ENCODE measurements around the gene LRRFIP1.

LRRFIP1 gene

GRCh38 chr2:237651761-237652160 lies 24.4 kb downstream of the LRRFIP1 start:
- no peak overlapping the region for H3K27ac ChIP-seq (ENCODE audit: low read length)
- no peak overlapping the region for H3K4me3 ChIP-seq (ENCODE audit: low read depth in 1 of 2, low read length in 2 of 2)
- H2AFZ ChIP-seq (ENCODE audit: low read depth, low read length): no peak overlapping the region
- TF ChIP-seq CTCF (IDR thresholded peaks at IDR 0.05; ENCODE audit: borderline replicate concordance, extremely low read depth, low read length, poor library complexity, severe bottlenecking): no peak
- TF ChIP-seq EZH2 (IDR thresholded peaks at IDR 0.05; ENCODE audit: borderline replicate concordance, low read depth, low read length, severe bottlenecking): no peak
- no peaks in the 10 kb centered on the region for H3K4me1 ChIP-seq (ENCODE audit: insufficient read depth, low read length)
- no peaks in the 10 kb centered on the region for H4K20me1 ChIP-seq (ENCODE audit: insufficient read depth, low read length)
- DNase-seq: no peak
- ATAC-seq (ENCODE audit: insufficient read depth, low read depth): no peak
- H3K9ac ChIP-seq (ENCODE audit: low read depth, low read length): no peak overlapping the region
- no peaks in the 10 kb centered on the region for H3K36me3 ChIP-seq (ENCODE audit: insufficient read depth, low read length)
- no peak overlapping the region for H3K4me2 ChIP-seq (ENCODE audit: insufficient read depth, low read length)
- H3K9me3 ChIP-seq (ENCODE audit: insufficient read depth, low read length, severe bottlenecking): no peaks in the 10 kb centered on the region
- no peaks in the 10 kb centered on the region for H3K27me3 ChIP-seq (ENCODE audit: insufficient read depth, low read length, poor library complexity)
- H3K79me2 ChIP-seq (ENCODE audit: insufficient read depth, low read length): no peaks in the 10 kb centered on the region

- no peak overlapping the region for H3K27ac ChIP-seq (ENCODE audit: low read length)
- no peaks in the 10 kb centered on the region for H3K4me1 ChIP-seq (ENCODE audit: insufficient read depth, low read length)
- no peaks in the 10 kb centered on the region for H3K36me3 ChIP-seq (ENCODE audit: insufficient read depth, low read length)
Observed at GRCh38 chr2:237652181-237652580, 24.8 kb downstream of the LRRFIP1 start.

GRCh38 chr2:237652854-237653253 lies 25.5 kb downstream of the LRRFIP1 start:
- no peak for ATAC-seq (ENCODE audit: insufficient read depth, low read depth)
- H3K36me3 ChIP-seq (ENCODE audit: insufficient read depth, low read length): no peaks in the 10 kb centered on the region
- no peak overlapping the region for H3K27ac ChIP-seq (ENCODE audit: low read length)
- DNase-seq: no peak
- H3K9ac ChIP-seq (ENCODE audit: low read depth, low read length): no peak overlapping the region
- no peaks in the 10 kb centered on the region for H3K9me3 ChIP-seq (ENCODE audit: insufficient read depth, low read length, severe bottlenecking)
- H3K79me2 ChIP-seq (ENCODE audit: insufficient read depth, low read length): no peaks in the 10 kb centered on the region
- H3K27me3 ChIP-seq (ENCODE audit: insufficient read depth, low read length, poor library complexity): no peaks in the 10 kb centered on the region
- no peak overlapping the region for H2AFZ ChIP-seq (ENCODE audit: low read depth, low read length)
- no peaks in the 10 kb centered on the region for H4K20me1 ChIP-seq (ENCODE audit: insufficient read depth, low read length)
- no peak overlapping the region for H3K4me2 ChIP-seq (ENCODE audit: insufficient read depth, low read length)
- H3K4me3 ChIP-seq (ENCODE audit: low read depth in 1 of 2, low read length in 2 of 2): no peak overlapping the region
- TF ChIP-seq EZH2 (IDR thresholded peaks at IDR 0.05; ENCODE audit: borderline replicate concordance, low read depth, low read length, severe bottlenecking): no peak
- TF ChIP-seq CTCF (IDR thresholded peaks at IDR 0.05; ENCODE audit: borderline replicate concordance, extremely low read depth, low read length, poor library complexity, severe bottlenecking): no peak
- no peaks in the 10 kb centered on the region for H3K4me1 ChIP-seq (ENCODE audit: insufficient read depth, low read length)

More at GRCh38 chr2:237652181-237652580, 24.8 kb downstream of the LRRFIP1 start:
- TF ChIP-seq CTCF (IDR thresholded peaks at IDR 0.05; ENCODE audit: borderline replicate concordance, extremely low read depth, low read length, poor library complexity, severe bottlenecking): no peak
- TF ChIP-seq EZH2 (IDR thresholded peaks at IDR 0.05; ENCODE audit: borderline replicate concordance, low read depth, low read length, severe bottlenecking): no peak
- H4K20me1 ChIP-seq (ENCODE audit: insufficient read depth, low read length): no peaks in the 10 kb centered on the region
- no peak overlapping the region for H3K4me3 ChIP-seq (ENCODE audit: low read depth in 1 of 2, low read length in 2 of 2)
- H3K79me2 ChIP-seq (ENCODE audit: insufficient read depth, low read length): no peaks in the 10 kb centered on the region
- ATAC-seq (ENCODE audit: insufficient read depth, low read depth) (no peak), DNase-seq (no peak)
- no peaks in the 10 kb centered on the region for H3K27me3 ChIP-seq (ENCODE audit: insufficient read depth, low read length, poor library complexity)
- H2AFZ ChIP-seq (ENCODE audit: low read depth, low read length): no peak overlapping the region
- no peak overlapping the region for H3K4me2 ChIP-seq (ENCODE audit: insufficient read depth, low read length)
- H3K9me3 ChIP-seq (ENCODE audit: insufficient read depth, low read length, severe bottlenecking): no peaks in the 10 kb centered on the region
- H3K9ac ChIP-seq (ENCODE audit: low read depth, low read length): no peak overlapping the region
